Liver (tissue), 3 donors: ENCODE results near the gene NCAM1.

Experiments
- CTCF ChIP-seq: fragments of 150-350 bp; IDR thresholded peaks from 2 replicates; pipeline ENCODE4 v1.5.1; 2017; ENCODE audit warnings: improper control_type of control experiment, low read depth, low read length; ENCODE audit not compliant: missing input control
- EGR1 ChIP-seq, 2 donors: IDR thresholded peaks; 2 replicates each; pipeline ENCODE4 v1.6.1; 2016 to 2018; ENCODE audit warnings: antibody characterized with exemption in 2 of 2, low read depth in 2 of 2
- FOXA1 ChIP-seq: IDR thresholded peaks from 2 replicates; pipeline ENCODE4 v1.6.1; 2016; ENCODE audit warnings: antibody characterized with exemption
- HNF4A ChIP-seq, 2 donors: conservative IDR thresholded peaks; 2 replicates each; pipeline ENCODE4 v1.6.1; 2016; ENCODE audit warnings: antibody characterized with exemption in 2 of 2, mild to moderate bottlenecking in 2 of 2
- JUND ChIP-seq, 2 donors: IDR thresholded peaks; 2 replicates each; pipeline ENCODE4 v1.6.1; 2016; ENCODE audit warnings: antibody characterized with exemption in 2 of 2
- REST ChIP-seq: IDR thresholded peaks from 2 replicates; pipeline ENCODE4 v1.6.1; 2016; ENCODE audit warnings: antibody characterized with exemption, mild to moderate bottlenecking
- RXRA ChIP-seq, 2 donors: IDR thresholded peaks; 2 replicates each; pipeline ENCODE4 v1.6.1; 2017 to 2018; ENCODE audit warnings: antibody characterized with exemption in 2 of 2, mild to moderate bottlenecking in 1 of 2
- SP1 ChIP-seq: IDR thresholded peaks from 2 replicates; pipeline ENCODE4 v1.6.1; 2018; ENCODE audit warnings: antibody characterized with exemption, mild to moderate bottlenecking
- TAF1 ChIP-seq: conservative IDR thresholded peaks from 2 replicates; pipeline ENCODE4 v1.6.1; 2016; ENCODE audit warnings: antibody characterized with exemption, mild to moderate bottlenecking
- donor health status: healthy.
- donor health status: healthy.

- TF ChIP-seq CTCF (no peak), REST (no peak), HNF4A (conservative IDR thresholded peaks at IDR 0.05) (no peak), EGR1 (IDR thresholded peaks at IDR 0.05; ENCODE audit: low read depth in 2 of 2) (no peak), JUND (IDR thresholded peaks at IDR 0.05) (no peak), SP1 (no peak), RXRA (IDR thresholded peaks at IDR 0.05) (no peak), TAF1 (no peak), FOXA1 (no peak)
These were observed 237.9 kb downstream of the NCAM1 start for GRCh38 chr11:113198972-113199661.
